Right atrium auricular region (tissue), 2 donors: ENCODE data around the gene KCNQ1. TPM values are rescaled to one million over a fixed set of nuclear protein-coding genes. Genes with fewer than 3 reads are reported as not detected.
A peak's percentile ranks its signal among the peaks of the same experiment; 100 is the strongest.

Experiments used
- DNase-seq: peaks from one replicate; pipeline ENCODE4 v3.0.0-alpha.2; 2019; ENCODE audit warnings: low spot score
- H3K27ac ChIP-seq, 2 donors: fragments of 200-600 bp; sonication (generic); 1 replicate in 1 of 2; 2 replicates in 1 of 2; pipeline ENCODE4 v1.5.1; 2016 to 2019
- H3K27me3 ChIP-seq, 2 donors: fragments of 200-600 bp; sonication (generic); one replicate each; pipeline versions ENCODE4 v1.5.1 to v1.6.0; 2017 to 2019
- H3K36me3 ChIP-seq: fragments of 200-600 bp; sonication (generic); one replicate; pipeline ENCODE4 v1.5.1; 2016
- H3K4me1 ChIP-seq, 2 donors: fragments of 200-600 bp; sonication (generic); one replicate each; pipeline versions ENCODE4 v1.5.1 to v1.6.0; 2017 to 2019
- H3K4me3 ChIP-seq, 2 donors: fragments of 200-600 bp; sonication (generic); 1 replicate in 1 of 2; 2 replicates in 1 of 2; pipeline ENCODE4 v1.5.1; 2017 to 2019; ENCODE audit warnings: mild to moderate bottlenecking in 1 of 2, moderate library complexity in 1 of 2
- H3K9me3 ChIP-seq, 2 donors: fragments of 200-600 bp; sonication (generic); one replicate each; pipeline ENCODE4 v1.5.1; 2019
- CTCF ChIP-seq, 2 donors: fragments of 200-600 bp; sonication (generic); IDR thresholded peaks; one replicate each; pipeline ENCODE4 v1.5.1; 2019; ENCODE audit warnings: antibody characterized with exemption in 2 of 2
- total RNA-seq, 2 donors: library from RNA; depleted of rRNA; stranded (reverse); fragments of >200 nt; gene quantifications; one replicate each; pipeline ENCODE4 v1.1.0, GENCODE V29; 2016

The KCNQ1 gene
- total RNA-seq, 2 donors from 2014 or later: 12.7 to 25.1 TPM

GRCh38 chr11:2416765-2417164 is 28.0 kb upstream of the KCNQ1 start:
- no peak overlapping the region for H3K4me3 ChIP-seq
- TF ChIP-seq CTCF (IDR thresholded peaks at IDR 0.05): no peak
- no peaks in the 10 kb centered on the region for H3K36me3 ChIP-seq
- H3K27ac ChIP-seq: no peak overlapping the region
- H3K9me3 ChIP-seq: no peaks in the 10 kb centered on the region
- DNase-seq: no peak
- peaks cover 0 to 14% of the 10 kb centered on the region in 2 donors for H3K4me1 ChIP-seq
- no peaks in the 10 kb centered on the region for H3K27me3 ChIP-seq

GRCh38 chr11:2417856-2418692 is 26.7 kb upstream of the KCNQ1 start:
- Histone ChIP-seq H3K9me3 (no peaks in the 10 kb centered on the region), H3K36me3 (no peaks in the 10 kb centered on the region)
- DNase-seq: no peak

GRCh38 chr11:2418693-2419360 is 26.0 kb upstream of the KCNQ1 start:
- H3K36me3 ChIP-seq: no peaks in the 10 kb centered on the region

More at GRCh38 chr11:2417856-2418692, 26.7 kb upstream of the KCNQ1 start:
- H3K27ac ChIP-seq: no peak overlapping the region
- TF ChIP-seq CTCF (IDR thresholded peaks at IDR 0.05): no peak
- H3K4me1 ChIP-seq: peaks cover 0 to 14% of the 10 kb centered on the region in 2 donors
- H3K4me3 ChIP-seq: no peak overlapping the region
- no peaks in the 10 kb centered on the region for H3K27me3 ChIP-seq

GRCh38 chr11:2419638-2420501 is 24.9 kb upstream of the KCNQ1 start:
- H3K9me3 ChIP-seq: no peaks in the 10 kb centered on the region
- H3K36me3 ChIP-seq: no peaks in the 10 kb centered on the region
- H3K4me3 ChIP-seq: no peak overlapping the region
- peak; percentile 62 to 81 for TF ChIP-seq CTCF (IDR thresholded peaks at IDR 0.05)
- peak; percentile 84 for DNase-seq
- H3K27ac ChIP-seq: no peak overlapping the region
- H3K27me3 ChIP-seq: no peaks in the 10 kb centered on the region
- peaks cover 0 to 14% of the 10 kb centered on the region in 2 donors for H3K4me1 ChIP-seq

More at GRCh38 chr11:2418693-2419360, 26.0 kb upstream of the KCNQ1 start:
- Histone ChIP-seq H3K4me1 (peaks cover 0 to 14% of the 10 kb centered on the region in 2 donors), H3K27me3 (no peaks in the 10 kb centered on the region), H3K9me3 (no peaks in the 10 kb centered on the region), H3K27ac (no peak overlapping the region), H3K4me3 (no peak overlapping the region)
- no peak for DNase-seq
- no peak for TF ChIP-seq CTCF (IDR thresholded peaks at IDR 0.05)

GRCh38 chr11:2420502-2421225 is 24.1 kb upstream of the KCNQ1 start:
- no peaks in the 10 kb centered on the region for H3K27me3 ChIP-seq
- no peaks in the 10 kb centered on the region for H3K36me3 ChIP-seq
- H3K4me1 ChIP-seq: peaks cover 0 to 14% of the 10 kb centered on the region in 2 donors
- H3K27ac ChIP-seq: no peak overlapping the region
- DNase-seq: peak; percentile 76
- peak; percentile 74 to 95 for TF ChIP-seq CTCF (IDR thresholded peaks at IDR 0.05)
- no peak overlapping the region for H3K4me3 ChIP-seq
- no peaks in the 10 kb centered on the region for H3K9me3 ChIP-seq
